Stimulated activated effector memory CD8-positive, alpha-beta T cell treated with anti-CD3 and anti-CD28 coated beads, Interleukin-12 subunit alpha, Interleukin-12 subunit beta, amount 100 ng/mL, for 72 hours (primary cell): ENCODE results near the gene SAP30L.

ENCODE experiments used
- ATAC-seq: fragments of 150-1000 bp; cut with Tn5 transposase; 2 replicates; pipeline ENCODE4 v1.10.0; 2021
- DNase-seq, 2 donors: peaks; one replicate each; pipeline ENCODE4 v3.0.0; 2021 to 2022; ENCODE audit warnings: low spot score in 2 of 2
- H3K27ac Mint-ChIP-seq: one replicate; pipeline ENCODE4 v1.8.0; 2022; ENCODE audit warnings: mild to moderate bottlenecking, mixed read lengths
- H3K36me3 Mint-ChIP-seq: one replicate; pipeline ENCODE4 v1.8.0; 2022; ENCODE audit warnings: mild to moderate bottlenecking, mixed read lengths
- H3K4me1 Mint-ChIP-seq: one replicate; pipeline ENCODE4 v1.8.0; 2022; ENCODE audit warnings: mixed read lengths
- H3K4me3 Mint-ChIP-seq: one replicate; pipeline ENCODE4 v1.8.0; 2022; ENCODE audit warnings: mild to moderate bottlenecking, mixed read lengths
- H3K9me3 Mint-ChIP-seq: one replicate; pipeline ENCODE4 v1.8.0; 2022; ENCODE audit warnings: mixed read lengths

Gene SAP30L

DNA sequence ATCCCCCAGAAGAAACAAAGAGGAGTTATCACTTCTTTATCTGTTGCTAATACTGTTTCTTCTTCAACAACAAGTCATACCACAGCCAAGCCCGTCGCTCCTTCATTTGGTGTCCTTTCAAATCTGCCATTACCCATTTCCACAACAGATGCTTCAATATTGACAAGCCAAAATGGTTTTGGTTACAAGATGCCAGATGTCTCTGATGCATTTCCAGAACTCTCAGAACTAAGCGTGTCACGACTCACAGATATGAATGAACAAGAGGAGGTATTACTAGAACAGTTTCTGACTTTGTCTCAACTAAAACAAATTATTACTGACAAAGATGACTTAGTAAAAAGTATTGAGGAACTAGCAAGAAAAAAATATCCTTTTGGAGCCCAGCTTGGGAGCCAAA, 48.2 kb downstream of the SAP30L start:
- no peak overlapping the region for H3K27ac Mint-ChIP-seq
- H3K36me3 Mint-ChIP-seq = no peaks in the 10 kb centered on the region
- no peak overlapping the region for H3K4me3 Mint-ChIP-seq
- DNase-seq (no peak), ATAC-seq (peak; percentile 53)
- H3K4me1 Mint-ChIP-seq = no peaks in the 10 kb centered on the region
- H3K9me3 Mint-ChIP-seq = no peaks in the 10 kb centered on the region

DNA sequence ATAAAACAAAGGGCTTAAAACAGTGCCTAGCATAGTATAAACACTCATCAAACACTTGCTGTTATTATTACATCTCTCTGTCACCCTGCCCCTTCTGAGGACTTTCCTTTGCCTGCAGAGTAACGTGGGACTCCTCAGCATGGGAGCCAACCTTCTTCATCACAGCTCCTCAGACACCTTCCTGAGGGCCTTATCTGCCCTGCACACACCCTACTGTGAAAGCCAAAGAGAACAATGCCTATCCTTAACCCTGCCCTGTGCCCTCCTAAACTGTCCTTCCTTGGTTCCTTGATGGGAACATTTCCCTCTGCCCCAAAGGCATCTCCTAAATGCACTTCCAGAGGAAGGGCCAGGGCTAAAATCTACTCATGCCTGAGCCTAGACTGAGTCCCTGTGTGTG, 52.8 kb downstream of the SAP30L start:
- no peak for ATAC-seq
- Mint-ChIP-seq H3K9me3 (no peaks in the 10 kb centered on the region), H3K36me3 (no peaks in the 10 kb centered on the region), H3K27ac (no peak overlapping the region), H3K4me3 (no peak overlapping the region), H3K4me1 (peaks cover 3% of the 10 kb centered on the region)
- no peak for DNase-seq

DNA sequence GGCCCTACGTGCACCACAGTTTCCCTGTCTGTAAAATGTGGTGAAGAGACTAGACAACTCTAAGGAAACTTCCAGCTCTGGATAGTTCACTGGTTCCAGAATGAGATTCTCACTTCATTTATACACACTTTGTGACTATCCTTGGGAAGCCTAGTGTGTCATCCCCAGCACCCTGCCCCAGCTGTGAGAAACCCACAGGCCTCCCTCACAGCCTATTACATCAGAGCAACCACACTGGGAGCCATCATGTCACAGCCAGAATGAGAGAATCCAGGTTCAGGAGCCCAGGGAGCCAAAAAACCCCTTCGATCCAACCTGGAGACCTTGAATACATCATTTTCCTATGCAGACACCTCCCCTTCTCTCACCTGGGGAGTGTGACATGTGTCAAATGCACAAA, 53.2 kb downstream of the SAP30L start:
- Mint-ChIP-seq H3K4me1 (peaks cover 6% of the 10 kb centered on the region), H3K4me3 (no peak overlapping the region), H3K27ac (no peak overlapping the region), H3K9me3 (no peaks in the 10 kb centered on the region), H3K36me3 (no peaks in the 10 kb centered on the region)
- ATAC-seq (peak; percentile 33), DNase-seq (no peak)

DNA sequence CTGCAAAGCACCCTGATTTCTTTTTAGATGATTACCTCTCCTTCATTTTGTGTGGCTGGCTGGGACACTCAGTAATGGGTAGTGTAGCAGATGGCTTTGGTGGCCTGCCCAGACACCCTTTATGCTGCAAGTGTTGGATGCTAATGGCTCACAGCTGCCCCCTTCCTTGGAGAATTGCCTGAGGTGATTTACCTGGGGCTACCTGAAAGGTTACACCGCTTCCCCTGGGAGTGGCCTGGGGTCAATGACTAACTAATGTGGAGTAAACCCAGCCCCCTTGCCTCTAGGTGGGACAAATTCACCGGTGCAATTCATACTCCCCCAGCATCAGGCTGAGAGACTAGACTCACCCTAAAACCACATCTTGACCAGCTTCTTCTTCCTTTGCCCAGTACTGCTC, 55.8 kb downstream of the SAP30L start:
- H3K4me3 Mint-ChIP-seq = no peak overlapping the region
- no peak overlapping the region for H3K27ac Mint-ChIP-seq
- H3K9me3 Mint-ChIP-seq = no peaks in the 10 kb centered on the region
- H3K4me1 Mint-ChIP-seq = peaks cover 6% of the 10 kb centered on the region
- DNase-seq (no peak), ATAC-seq (no peak)
- no peaks in the 10 kb centered on the region for H3K36me3 Mint-ChIP-seq

DNA sequence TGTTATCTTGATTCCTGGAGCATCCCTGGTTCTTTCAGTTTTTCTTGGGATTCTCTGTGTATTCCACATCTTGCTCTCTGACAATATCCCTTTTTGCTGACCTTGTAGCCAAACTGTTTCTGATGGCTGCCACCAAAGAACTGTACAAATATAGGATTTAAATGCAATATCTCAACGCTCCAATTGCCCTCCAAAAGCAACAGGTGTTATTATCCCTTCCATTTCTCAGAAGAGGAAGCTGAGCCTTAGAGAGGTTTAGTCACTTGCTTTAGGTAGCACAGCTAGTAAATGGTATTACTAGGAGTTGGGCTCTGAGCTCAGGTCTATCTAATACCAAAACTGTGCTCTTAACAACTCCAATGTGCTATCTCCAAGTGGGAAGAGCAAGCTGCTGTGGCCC, 56.4 kb downstream of the SAP30L start:
- Mint-ChIP-seq H3K4me1 (peaks cover 6% of the 10 kb centered on the region), H3K4me3 (no peak overlapping the region), H3K9me3 (no peaks in the 10 kb centered on the region), H3K27ac (no peak overlapping the region), H3K36me3 (no peaks in the 10 kb centered on the region)
- DNase-seq (no peak), ATAC-seq (no peak)

DNA sequence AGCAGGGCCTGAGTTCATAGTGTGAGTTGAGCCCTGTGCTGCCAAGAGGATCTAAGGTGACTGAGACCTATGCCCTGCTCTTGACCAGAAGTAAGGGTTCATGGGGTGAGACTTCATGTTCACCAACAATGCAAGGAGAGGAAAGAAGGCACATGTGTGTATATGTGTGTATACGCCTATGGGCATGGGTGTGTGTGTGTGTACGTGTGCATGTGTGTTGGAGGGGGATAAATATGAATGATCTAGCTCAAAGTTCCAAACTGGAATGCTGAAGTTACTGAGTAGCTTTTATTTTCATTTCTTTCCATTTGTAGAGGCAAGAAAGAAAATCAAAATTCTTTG, 57.9 kb downstream of the SAP30L start:
- H3K9me3 Mint-ChIP-seq = no peaks in the 10 kb centered on the region
- H3K4me1 Mint-ChIP-seq = peaks cover 11% of the 10 kb centered on the region
- DNase-seq = no peak
- H3K27ac Mint-ChIP-seq = no peak overlapping the region
- no peak for ATAC-seq
- no peaks in the 10 kb centered on the region for H3K36me3 Mint-ChIP-seq
- H3K4me3 Mint-ChIP-seq = no peak overlapping the region

DNA sequence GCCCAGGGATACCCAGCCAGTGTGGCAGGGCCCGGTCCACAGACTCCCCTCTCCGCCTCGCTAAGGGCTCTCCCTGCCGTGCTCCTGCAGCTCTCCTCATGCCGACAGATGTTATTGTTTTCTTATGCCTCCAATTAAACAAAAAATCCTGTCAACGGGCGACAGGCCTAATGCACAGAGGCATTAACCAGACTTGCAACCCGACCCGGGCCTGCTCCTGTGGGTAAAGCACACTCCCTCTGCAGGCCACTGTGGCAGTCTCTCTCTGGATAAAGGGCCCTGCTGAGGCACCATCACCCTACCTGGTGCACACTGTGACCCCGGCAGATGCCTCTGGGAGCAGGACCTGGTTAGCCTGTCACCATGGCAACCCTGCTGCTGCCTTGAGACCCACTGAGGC, 59.8 kb downstream of the SAP30L start:
- Mint-ChIP-seq H3K4me3 (no peak overlapping the region), H3K4me1 (peaks cover 11% of the 10 kb centered on the region), H3K36me3 (no peaks in the 10 kb centered on the region), H3K9me3 (no peaks in the 10 kb centered on the region), H3K27ac (no peak overlapping the region)
- no peak for DNase-seq
- no peak for ATAC-seq

DNA sequence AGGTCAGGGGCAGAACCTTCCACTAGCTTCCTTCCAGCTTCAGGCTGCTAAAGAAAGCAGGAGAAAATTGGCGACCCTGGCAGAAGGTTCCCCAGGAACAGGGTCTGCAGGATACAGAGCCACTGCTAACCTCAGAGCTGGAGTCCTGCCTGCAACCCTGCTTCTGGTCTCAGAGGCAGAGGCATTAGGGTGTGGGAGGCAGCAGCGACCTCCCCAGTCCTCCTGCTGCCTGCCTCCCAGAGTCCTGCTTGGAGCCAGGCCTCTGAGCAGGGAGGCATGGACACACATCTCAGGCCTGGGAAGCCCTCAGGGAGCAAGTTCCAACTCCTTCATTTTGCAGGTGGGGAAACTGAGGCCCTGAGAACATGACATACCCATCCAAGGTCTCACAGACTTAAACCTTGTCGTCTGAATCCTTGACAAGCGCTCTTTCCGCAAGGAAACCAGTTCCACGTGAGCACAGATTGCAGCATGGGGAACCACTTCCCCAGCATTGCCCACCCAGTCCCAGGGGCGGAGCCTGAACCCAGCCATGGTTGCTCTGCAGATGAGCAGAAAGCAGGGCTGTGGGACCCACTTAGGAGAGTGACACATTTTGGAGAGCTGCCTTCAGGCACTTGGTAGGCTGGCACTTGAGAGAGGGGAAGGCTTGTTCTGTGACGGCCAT, 60.4 kb downstream of the SAP30L start:
- ATAC-seq (no peak), DNase-seq (no peak)
- no peak overlapping the region for H3K27ac Mint-ChIP-seq
- H3K4me3 Mint-ChIP-seq = no peak overlapping the region
- peaks cover 11% of the 10 kb centered on the region for H3K4me1 Mint-ChIP-seq
- no peaks in the 10 kb centered on the region for H3K36me3 Mint-ChIP-seq
- no peaks in the 10 kb centered on the region for H3K9me3 Mint-ChIP-seq

DNA sequence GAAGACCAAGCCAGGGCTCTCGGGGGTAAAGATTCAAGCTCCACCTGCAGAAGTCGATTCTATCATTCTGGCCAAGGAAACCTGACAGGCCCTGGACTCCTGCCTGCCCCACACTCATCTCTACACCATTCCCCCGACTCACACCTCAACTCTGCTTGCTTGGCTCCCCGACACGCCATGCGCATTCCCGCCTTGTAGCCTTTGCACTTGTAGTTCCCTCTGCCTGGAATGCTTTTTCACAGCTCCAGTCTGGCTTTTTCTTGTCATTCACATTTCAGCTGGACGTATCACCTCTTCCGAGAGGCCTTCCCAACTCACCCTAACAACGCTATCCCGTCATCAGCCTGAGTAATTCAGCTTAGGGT, 60.9 kb downstream of the SAP30L start:
- Mint-ChIP-seq H3K27ac (no peak overlapping the region), H3K4me1 (peaks cover 11% of the 10 kb centered on the region), H3K36me3 (no peaks in the 10 kb centered on the region), H3K4me3 (no peak overlapping the region), H3K9me3 (no peaks in the 10 kb centered on the region)
- DNase-seq = no peak
- ATAC-seq = no peak

DNA sequence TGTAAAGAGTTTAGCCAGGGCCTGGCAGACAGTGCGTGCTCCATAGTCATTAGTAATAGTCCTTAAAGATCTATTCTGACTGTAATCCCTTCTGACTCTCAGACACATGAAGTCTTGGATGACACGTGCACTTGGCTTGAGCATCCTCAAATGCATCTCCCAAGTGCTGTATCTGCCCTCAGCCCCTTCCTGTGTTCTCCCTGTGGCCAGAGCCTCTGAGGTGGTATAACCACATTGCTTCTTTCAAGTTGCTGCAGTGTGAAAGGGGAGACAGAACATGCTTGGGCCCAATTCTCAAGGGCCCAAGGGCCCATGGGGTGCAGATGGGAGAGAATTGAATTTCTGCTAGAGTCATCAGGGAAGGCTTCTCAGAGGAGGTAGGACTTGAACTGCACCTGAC, 62.3 kb downstream of the SAP30L start:
- ATAC-seq = no peak
- no peaks in the 10 kb centered on the region for H3K36me3 Mint-ChIP-seq
- H3K4me1 Mint-ChIP-seq = peaks cover 11% of the 10 kb centered on the region
- H3K27ac Mint-ChIP-seq = no peak overlapping the region
- no peaks in the 10 kb centered on the region for H3K9me3 Mint-ChIP-seq
- DNase-seq = no peak
- no peak overlapping the region for H3K4me3 Mint-ChIP-seq

DNA sequence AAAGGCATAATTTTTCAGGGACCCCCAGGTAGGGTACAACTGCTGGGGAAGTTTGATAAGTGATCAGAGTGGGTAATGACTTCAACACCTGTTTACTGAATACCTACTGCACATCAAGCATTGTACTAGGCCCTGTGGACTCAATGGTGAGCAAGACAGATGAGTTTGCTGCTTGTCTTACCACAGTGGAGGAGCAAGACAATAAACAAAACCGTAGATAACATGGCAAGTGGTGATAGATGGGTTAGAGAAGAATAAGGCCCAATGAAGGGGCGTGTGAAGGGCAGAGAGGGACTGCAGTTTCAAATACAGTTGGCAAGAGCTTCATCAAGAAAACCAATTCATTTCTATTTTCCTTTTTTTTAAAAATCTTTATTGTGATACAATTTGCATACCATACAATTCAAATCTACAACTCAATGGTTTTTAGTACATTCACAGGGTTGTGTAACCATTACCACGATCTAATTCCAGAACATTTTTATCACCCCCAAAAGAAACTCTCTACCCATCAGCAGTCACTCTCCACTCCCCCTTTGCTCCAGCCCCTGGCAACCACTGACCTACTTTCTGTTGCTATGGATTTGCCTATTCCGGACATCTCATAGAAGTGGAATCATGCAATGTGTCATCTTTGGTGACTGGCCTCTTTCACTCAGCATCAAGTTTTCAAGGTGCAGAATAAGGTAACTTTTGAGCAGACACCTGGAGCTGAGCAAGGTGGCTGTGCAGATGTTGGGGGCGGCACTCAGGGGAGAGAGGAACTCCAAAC, 64.2 kb downstream of the SAP30L start:
- H3K27ac Mint-ChIP-seq = no peak overlapping the region

More for the DNA sequence above, 64.2 kb downstream of the SAP30L start:
- no peak for ATAC-seq
- no peak overlapping the region for H3K4me3 Mint-ChIP-seq
- H3K9me3 Mint-ChIP-seq = no peaks in the 10 kb centered on the region
- H3K4me1 Mint-ChIP-seq = peaks cover 22% of the 10 kb centered on the region
- no peak for DNase-seq
- no peaks in the 10 kb centered on the region for H3K36me3 Mint-ChIP-seq
